ENCODE data around the gene CCS. TPM values are rescaled to one million over a fixed set of nuclear protein-coding genes. Genes with fewer than 3 reads are reported as not detected.

CCS gene
- total and polyA plus RNA-seq, 9 of the 15 experiments (the other 6 are each of a cell fraction or from before 2014, with no cell fraction given), result 1.1 to 46.6 (median 26.8) TPM

- no peak for TF ChIP-seq STAG1 (CRISPR knock-in tag; IDR thresholded peaks at IDR 0.05; ENCODE audit: borderline replicate concordance)
- TF ChIP-seq LCOR (CRISPR knock-in tag; IDR thresholded peaks at IDR 0.05), result 0 out of 2 replicates have a peak, but pooled peaks have one; percentile 49
- TF ChIP-seq DLX4 (CRISPR knock-in tag; IDR thresholded peaks at IDR 0.05), result no peak
- TF ChIP-seq BDP1 (IDR thresholded peaks at IDR 0.05; ENCODE audit: insufficient read depth, insufficient read length), result no peak
- no peak for TF ChIP-seq HOXB6 (CRISPR knock-in tag; IDR thresholded peaks at IDR 0.05; ENCODE audit: borderline replicate concordance)
- TF ChIP-seq ZNF717 (CRISPR knock-in tag; IDR thresholded peaks at IDR 0.05), result no peak
- TF ChIP-seq LEF1 (IDR thresholded peaks at IDR 0.05), result no peak
- TF ChIP-seq FOXK1 (CRISPR knock-in tag; IDR thresholded peaks at IDR 0.05; ENCODE audit: borderline replicate concordance), result no peak
- TF ChIP-seq ESRRA (IDR thresholded peaks at IDR 0.05; ENCODE audit: borderline replicate concordance, low read depth), result peak; percentile 98
- peak in 1 of 2 experiments; percentile 10; a peak in 1 of 4 replicates for TF ChIP-seq TBL1XR1 (IDR thresholded peaks at IDR 0.05; ENCODE audit: low read length in 2 of 2)
- TF ChIP-seq ZNF561 (CRISPR knock-in tag; conservative IDR thresholded peaks at IDR 0.05), result no peak
- no peak for TF ChIP-seq HIVEP1 (CRISPR knock-in tag; IDR thresholded peaks at IDR 0.05)
- no peak for TF ChIP-seq ZNF280A (IDR thresholded peaks at IDR 0.05; ENCODE audit: low read depth, partially characterized antibody)
- no peak for TF ChIP-seq CEBPG (CRISPR knock-in tag; IDR thresholded peaks at IDR 0.05)
- no peak for TF ChIP-seq CEBPG (tag; conservative IDR thresholded peaks at IDR 0.05 in 1 of 2, IDR thresholded peaks at IDR 0.05 in 1 of 2)
- TF ChIP-seq PML (IDR thresholded peaks at IDR 0.05; ENCODE audit: low read length), result peak; percentile 66; the same call in 1 of the 2 replicates
- no peak for TF ChIP-seq YBX1 (IDR thresholded peaks at IDR 0.05)
- TF ChIP-seq NFE2L1 (tag; IDR thresholded peaks at IDR 0.05; ENCODE audit: borderline replicate concordance, low read depth), result no peak
- no peak; the same call in 1 of the 2 replicates for TF ChIP-seq USF1 (CRISPR knock-in tag; IDR thresholded peaks at IDR 0.05)
- no peak for TF ChIP-seq ZNF121 (CRISPR knock-in tag; conservative IDR thresholded peaks at IDR 0.05)
- TF ChIP-seq ZNF696 (CRISPR knock-in tag; conservative IDR thresholded peaks at IDR 0.05), result no peak
- TF ChIP-seq MAZ (CRISPR knock-in tag; conservative IDR thresholded peaks at IDR 0.05 in 1 of 2, IDR thresholded peaks at IDR 0.05 in 1 of 2), result peak; percentile 57 to 84; a peak in 2 of 4 replicates
- TF ChIP-seq BHLHE40 (IDR thresholded peaks at IDR 0.05; ENCODE audit: low read length), result no peak
- TF ChIP-seq STAT5B (CRISPR knock-in tag; IDR thresholded peaks at IDR 0.05), result no peak
- TF ChIP-seq ATF3 (IDR thresholded peaks at IDR 0.05), result no peak
- TF ChIP-seq ATF3 (CRISPR knock-in tag; conservative IDR thresholded peaks at IDR 0.05), result no peak
- TF ChIP-seq ZNF408 (CRISPR knock-in tag; IDR thresholded peaks at IDR 0.05; ENCODE audit: low read depth), result no peak
Measured at GRCh38 chr11:66592457-66593302, at the start of gene CCS, which contains the start of gene CCDC87 (continued).
